K562 (cell line): ENCODE data around the gene RNF141. TPM values are rescaled to one million over a fixed set of nuclear protein-coding genes. Genes with fewer than 3 reads are reported as not detected.

Source experiments
- ATAC-seq: fragments of 200-7000 bp; cut with Tn5 transposase; 3 replicates; pipeline ENCODE4 v1.9.1; 2020; ENCODE audit warnings: moderate library complexity
- BruUV-seq: library from RNA; stranded (reverse); fragments of 400-500 nt; replicated peaks from 2 replicates; lab custom pipeline; 2021; lab: Mats Ljungman, UMichigan
- CTCF ChIA-PET: fragments of 300-600 bp; formaldehyde crosslinking; extraction: SDS; loops from one replicate; lab custom pipeline; 2021; ENCODE audit warnings: low intra/inter-chr PET ratio; lab: Yijun Ruan, JAX
- POLR2A ChIA-PET: fragments of 300-600, 350-650 bp; sonication (Branson Sonifier 250); formaldehyde crosslinking; extraction: SDS; loops from one replicate; lab custom pipeline; 2021; ENCODE audit warnings: antibody characterized with exemption, inconsistent platforms; lab: Yijun Ruan, JAX
- DNase-seq, 4 experiments: peaks; one replicate each; pipeline versions ENCODE4 v3.0.0 to v3.0.0-alpha.2; 2011 to 2018; ENCODE audit warnings: low spot score in 3 of 4, mixed read lengths in 3 of 4; ENCODE audit errors: extremely low read depth in 1 of 4
- FAIRE-seq: peaks from 2 replicates; lab custom pipeline; 2011; peaks lifted over from hg19 to GRCh38; lab: Jason Lieb, UNC
- H2AFZ ChIP-seq: 2 replicates; pipeline ENCODE4 v1.6.0; 2011; ENCODE audit warnings: low read depth, low read length, control low read depth, inconsistent platforms
- H3K27ac ChIP-seq: fragments of 200-600 bp; 3 replicates; pipeline ENCODE4 v1.8.0; 2011; ENCODE audit warnings: low read depth, mild to moderate bottlenecking, control low read depth, inconsistent platforms, low read length, moderate library complexity, mixed read lengths; ENCODE audit errors: extremely low read depth
- H3K27me3 ChIP-seq, 2 experiments: fragments of 300-600 bp in 1 of 2; 2 replicates in 1 of 2; 3 replicates in 1 of 2; pipeline versions ENCODE4 v1.6.0 to v1.8.0; 2011; ENCODE audit warnings: inconsistent platforms in 2 of 2, low read length in 2 of 2, mild to moderate bottlenecking in 1 of 2, mixed read lengths in 1 of 2, moderate library complexity in 1 of 2; ENCODE audit not compliant: control insufficient read depth in 2 of 2, insufficient read depth in 2 of 2
- H3K36me3 ChIP-seq: fragments of 300-600 bp; 3 replicates; pipeline ENCODE4 v1.8.0; 2011; ENCODE audit warnings: mild to moderate bottlenecking, low read length, inconsistent platforms; ENCODE audit not compliant: control insufficient read depth, insufficient read depth
- H3K4me1 ChIP-seq, 2 experiments: fragments of 200-600 bp in 1 of 2; replicated peaks in 1 of 2; 2 replicates in 1 of 2; 3 replicates in 1 of 2; pipeline versions ENCODE4 v1.5.1 to v1.8.0; 2011; ENCODE audit warnings: inconsistent platforms in 2 of 2, low read length in 2 of 2, mild to moderate bottlenecking in 1 of 2, mixed read lengths in 1 of 2, moderate library complexity in 1 of 2; ENCODE audit not compliant: control insufficient read depth in 2 of 2, insufficient read depth in 2 of 2
- H3K4me2 ChIP-seq: 2 replicates; pipeline ENCODE4 v1.6.1; 2011; ENCODE audit warnings: low read length, control low read depth, inconsistent platforms, mixed read lengths; ENCODE audit not compliant: insufficient read depth
- H3K4me3 ChIP-seq: fragments of 200-600 bp; sonication (generic), shearing (Covaris generic); 2 replicates; pipeline ENCODE4 v1.5.1; 2016; ENCODE audit warnings: control low read depth, inconsistent platforms
- H3K79me2 ChIP-seq: fragments of 200-600 bp; 3 replicates; pipeline ENCODE4 v1.8.0; 2011; ENCODE audit warnings: low read length, inconsistent platforms; ENCODE audit not compliant: control insufficient read depth, insufficient read depth
- H3K9ac ChIP-seq, 2 experiments: 2 replicates each; pipeline versions ENCODE4 v1.6.0 to v1.6.1; 2011; ENCODE audit warnings: low read depth in 2 of 2, low read length in 2 of 2, control low read depth in 1 of 2, inconsistent platforms in 1 of 2, mild to moderate bottlenecking in 1 of 2, mixed read lengths in 1 of 2; ENCODE audit not compliant: insufficient read depth in 1 of 2
- H3K9me1 ChIP-seq: one replicate; pipeline ENCODE4 v1.6.0; 2011; ENCODE audit warnings: inconsistent platforms, mild to moderate bottlenecking, low read length, moderate library complexity; ENCODE audit not compliant: control insufficient read depth, insufficient read depth
- H3K9me3 ChIP-seq: replicated peaks from 2 replicates; pipeline ENCODE4 v1.5.1; 2011; ENCODE audit warnings: low read depth, low read length, inconsistent platforms; ENCODE audit not compliant: control insufficient read depth, insufficient read depth
- H4K20me1 ChIP-seq: replicated peaks from 2 replicates; pipeline ENCODE4 v1.6.1; 2011; ENCODE audit warnings: low read length, inconsistent platforms, mixed read lengths; ENCODE audit not compliant: control insufficient read depth, insufficient read depth
- BACH1 ChIP-seq: fragments of 200-800 bp; sonication (Bioruptor generic); IDR thresholded peaks from 2 replicates; pipeline ENCODE4 v1.6.1; 2016; ENCODE audit warnings: missing genetic modification characterization, missing compliant biosample characterization
- FOXK2 ChIP-seq, 2 experiments: fragments of 450-650 bp; IDR thresholded peaks in 1 of 2; conservative IDR thresholded peaks in 1 of 2; 2 replicates each; pipeline ENCODE4 v1.6.1; 2016; ENCODE audit warnings: low read depth in 2 of 2, mild to moderate bottlenecking in 1 of 2
- HNRNPK ChIP-seq: fragments of 200-400 bp; formaldehyde crosslinking; IDR thresholded peaks from one replicate; pipeline ENCODE4 v1.6.1; 2018; ENCODE audit warnings: mild to moderate bottlenecking, low read depth, low read length; ENCODE audit not compliant: poor library complexity, severe bottlenecking
- MBD1 ChIP-seq: fragments of 250-450 bp; sonication (Bioruptor Pico); IDR thresholded peaks from 2 replicates; pipeline ENCODE4 v1.8.0; 2022; ENCODE audit warnings: inconsistent platforms
- MTA2 ChIP-seq: fragments of 450-650 bp; IDR thresholded peaks from 2 replicates; pipeline ENCODE4 v1.6.1; 2016; ENCODE audit warnings: low read depth
- SMAD2 ChIP-seq: fragments of 150-350 bp; IDR thresholded peaks from 2 replicates; pipeline ENCODE4 v1.6.1; 2014; ENCODE audit warnings: low read depth, mild to moderate bottlenecking, low read length
- WGBS: fragments of 100-300 bp; shearing (Covaris generic); methylation state at CpG from one replicate; pipeline ENCODE4 v1.1.6; 2016; ENCODE audit warnings: low coverage, mixed read lengths; ENCODE audit not compliant: insufficient coverage; ENCODE audit errors: missing lambda C conversion rate; 5-methylcytosine and 5-hydroxymethylcytosine counted together
- in situ Hi-C: fragments of 300-500 bp; cut with MboI; formaldehyde crosslinking; loops from 4 replicates; pipeline ENCODE4 v1.15.0; 2018; ENCODE audit warnings: inconsistent platforms, mixed read lengths
- intact Hi-C: fragments of 100-400 bp; cut with micrococcal nuclease; formaldehyde crosslinking; loops from 2 replicates; pipeline ENCODE4 v1.14.2; 2022
- polyA plus RNA-seq, 8 experiments: library from polyadenylated mRNA; depleted of rRNA in 4 of 8; stranded (reverse) in 5 of 8; unstranded in 3 of 8; fragments of >200 nt; fragmentation: Nextera tagmentation in 2 of 8; fragmentation: Illumina TruSeq in 1 of 8; extraction: Ambion mirVana in 2 of 8; extraction: Trizol in 1 of 8; gene quantifications; 2 replicates each; pipeline versions ENCODE4 v1.2.1 to v1.2.3, GENCODE V29; 2011 to 2014; ENCODE audit warnings: inconsistent platforms in 1 of 8, missing spikeins in 1 of 8
- total RNA-seq, 7 experiments: library from RNA; depleted of rRNA in 6 of 7; stranded (reverse); fragments of >200 nt in 6 of 7; fragmentation: Illumina TruSeq in 2 of 7; extraction: Trizol in 2 of 7; gene quantifications; 2 replicates each; pipeline versions ENCODE4 v1.2.1 to v1.2.3, GENCODE V29; 2011 to 2021; ENCODE audit warnings: low replicate concordance in 1 of 7

The RNF141 gene
- total and polyA plus RNA-seq, 9 of the 15 experiments (the other 6 are each of a cell fraction or from before 2014, with no cell fraction given): 9.7 to 51.9 (median 18.9) TPM

GRCh38 chr11:10529279-10529678, 11.7 kb downstream of the RNF141 start:
- no peak for DNase-seq
- CTCF ChIA-PET: no interaction called here
- H3K9ac ChIP-seq: no peak overlapping the region
- H3K79me2 ChIP-seq: no peaks in the 10 kb centered on the region
- H3K27ac ChIP-seq: no peak overlapping the region
- H3K4me3 ChIP-seq: no peak overlapping the region
- FAIRE-seq: no peak
- in situ Hi-C loops: no loop called here
- H3K4me1 ChIP-seq: peaks cover 0 to 4% of the 10 kb centered on the region in 2 experiments; a peak in 2 of 5 replicates
- H3K36me3 ChIP-seq: peaks cover 60% of the 10 kb centered on the region
- no peaks in the 10 kb centered on the region for H3K9me3 ChIP-seq
- no peaks in the 10 kb centered on the region for H3K9me1 ChIP-seq
- H3K27me3 ChIP-seq: no peaks in the 10 kb centered on the region
- TF ChIP-seq FOXK2 (conservative IDR thresholded peaks at IDR 0.05 in 1 of 2, IDR thresholded peaks at IDR 0.05 in 1 of 2; ENCODE audit: low read depth in 2 of 2): no peak
- no peak for TF ChIP-seq MTA2
- TF ChIP-seq MBD1: no peak
- no peak for TF ChIP-seq SMAD2
- TF ChIP-seq BACH1 (tag): no peak
- TF ChIP-seq HNRNPK: no peak
- intact Hi-C loops: no loop called here
- POLR2A ChIA-PET: no interaction called here
- no peak overlapping the region for H2AFZ ChIP-seq
- no peak overlapping the region for H3K4me2 ChIP-seq
- no peaks in the 10 kb centered on the region for H4K20me1 ChIP-seq
- no peak for ATAC-seq
- BruUV-seq: no TSS peak
- 83% methylated on average over 2 of the region's 2 CpGs for WGBS
